HFFc6 (cell line): ENCODE measurements around the gene PIGN. TPM values are rescaled to one million over a fixed set of nuclear protein-coding genes. Genes with fewer than 3 reads are reported as not detected.

ENCODE experiments used
- DNase-seq: peaks from one replicate; pipeline ENCODE4 v3.0.0-alpha.2; 2018
- H3K27ac Mint-ChIP-seq: 2 replicates; pipeline ENCODE4 v1.8.0; 2020; ENCODE audit warnings: mild to moderate bottlenecking, mixed read lengths
- H3K27me3 Mint-ChIP-seq: 2 replicates; pipeline ENCODE4 v1.8.0; 2021; ENCODE audit warnings: mild to moderate bottlenecking, moderate library complexity, mixed read lengths; ENCODE audit not compliant: insufficient read depth
- H3K36me3 Mint-ChIP-seq: 2 replicates; pipeline ENCODE4 v1.8.0; 2021; ENCODE audit warnings: low read depth, mixed read lengths
- H3K4me1 Mint-ChIP-seq: 2 replicates; pipeline ENCODE4 v1.8.0; 2020; ENCODE audit warnings: low read depth, mixed read lengths
- H3K4me3 Mint-ChIP-seq: 2 replicates; pipeline ENCODE4 v1.8.0; 2020; ENCODE audit warnings: mild to moderate bottlenecking, moderate library complexity, mixed read lengths
- H3K9me3 Mint-ChIP-seq: 2 replicates; pipeline ENCODE4 v1.8.0; 2020; ENCODE audit warnings: mild to moderate bottlenecking, mixed read lengths
- total RNA-seq, 6 experiments: library from RNA; stranded (reverse); fragmentation: NEBNext Ultra II Directional; extraction: Animal tissue kit (Norgen Biotek cat#: 25700); gene quantifications; 2 replicates in 1 of 6; 3 replicates in 5 of 6; pipeline ENCODE4 v1.2.3, GENCODE V29; 2021
- TF ChIP-seq, protein P1 (sequence below): fragments of 200-600 bp; sonication (generic); IDR thresholded peaks from 2 replicates; pipeline ENCODE4 v1.5.0; 2021; ENCODE audit warnings: antibody characterized with exemption, mild to moderate bottlenecking

Gene PIGN
- total RNA-seq, 6 experiments from 2014 or later = 21.0 to 25.9 (median 24.7) TPM

DNA sequence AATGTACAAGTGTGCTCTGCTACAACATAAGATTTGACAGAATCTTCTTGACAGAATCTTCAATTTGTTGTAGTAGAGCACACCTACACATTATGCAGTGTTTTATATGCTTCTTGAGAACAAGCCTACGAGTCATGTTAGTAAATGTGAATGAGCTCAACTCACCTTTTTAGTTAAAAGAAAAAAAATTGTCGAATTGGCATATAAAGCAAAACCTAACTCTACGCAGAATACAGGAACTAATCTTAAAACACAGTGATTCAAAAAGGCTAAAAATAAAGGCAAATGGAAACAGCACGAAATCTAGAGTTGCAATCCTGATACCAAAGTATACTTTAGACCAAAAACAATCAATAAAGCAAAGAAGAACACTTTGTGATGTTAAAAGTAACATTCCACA is 87.9 kb downstream of the PIGN start:
- H3K27ac Mint-ChIP-seq = no peak overlapping the region
- DNase-seq = no peak
- no peak overlapping the region for H3K4me3 Mint-ChIP-seq
- H3K27me3 Mint-ChIP-seq = no peaks in the 10 kb centered on the region
- peaks cover 21% of the 10 kb centered on the region for H3K36me3 Mint-ChIP-seq
- TF ChIP-seq, protein P1, sequence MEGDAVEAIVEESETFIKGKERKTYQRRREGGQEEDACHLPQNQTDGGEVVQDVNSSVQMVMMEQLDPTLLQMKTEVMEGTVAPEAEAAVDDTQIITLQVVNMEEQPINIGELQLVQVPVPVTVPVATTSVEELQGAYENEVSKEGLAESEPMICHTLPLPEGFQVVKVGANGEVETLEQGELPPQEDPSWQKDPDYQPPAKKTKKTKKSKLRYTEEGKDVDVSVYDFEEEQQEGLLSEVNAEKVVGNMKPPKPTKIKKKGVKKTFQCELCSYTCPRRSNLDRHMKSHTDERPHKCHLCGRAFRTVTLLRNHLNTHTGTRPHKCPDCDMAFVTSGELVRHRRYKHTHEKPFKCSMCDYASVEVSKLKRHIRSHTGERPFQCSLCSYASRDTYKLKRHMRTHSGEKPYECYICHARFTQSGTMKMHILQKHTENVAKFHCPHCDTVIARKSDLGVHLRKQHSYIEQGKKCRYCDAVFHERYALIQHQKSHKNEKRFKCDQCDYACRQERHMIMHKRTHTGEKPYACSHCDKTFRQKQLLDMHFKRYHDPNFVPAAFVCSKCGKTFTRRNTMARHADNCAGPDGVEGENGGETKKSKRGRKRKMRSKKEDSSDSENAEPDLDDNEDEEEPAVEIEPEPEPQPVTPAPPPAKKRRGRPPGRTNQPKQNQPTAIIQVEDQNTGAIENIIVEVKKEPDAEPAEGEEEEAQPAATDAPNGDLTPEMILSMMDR = no peak
- no peaks in the 10 kb centered on the region for H3K4me1 Mint-ChIP-seq
- no peaks in the 10 kb centered on the region for H3K9me3 Mint-ChIP-seq

DNA sequence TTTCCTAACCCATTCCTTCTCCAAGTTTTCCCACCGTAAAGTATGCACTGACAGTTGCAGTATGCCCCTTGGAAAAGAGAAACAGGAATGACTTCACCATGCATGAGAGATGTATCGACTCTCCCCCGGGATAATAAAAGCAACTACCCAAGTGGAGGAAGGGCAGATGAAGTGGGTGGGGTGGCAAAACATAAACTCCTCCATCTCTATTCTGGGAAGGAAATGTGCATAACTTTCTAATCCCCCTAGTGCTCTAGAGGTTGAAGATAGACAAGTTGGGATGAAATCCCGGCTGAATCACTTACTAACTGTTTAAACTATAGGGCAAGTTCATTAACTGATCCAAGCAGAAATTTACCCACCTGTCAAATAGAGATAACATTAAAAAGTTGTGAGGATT is 89.2 kb downstream of the PIGN start:
- TF ChIP-seq, protein P1 = no peak
- peaks cover 21% of the 10 kb centered on the region for H3K36me3 Mint-ChIP-seq
- H3K27ac Mint-ChIP-seq = no peak overlapping the region
- H3K9me3 Mint-ChIP-seq = no peaks in the 10 kb centered on the region
- H3K4me3 Mint-ChIP-seq = no peak overlapping the region
- no peaks in the 10 kb centered on the region for H3K27me3 Mint-ChIP-seq
- no peak for DNase-seq
- H3K4me1 Mint-ChIP-seq = no peaks in the 10 kb centered on the region

GRCh38 chr18:62091487-62092120 is 95.3 kb downstream of the PIGN start:
- Mint-ChIP-seq H3K4me3 (no peak overlapping the region), H3K27ac (no peak overlapping the region), H3K4me1 (no peaks in the 10 kb centered on the region), H3K27me3 (no peaks in the 10 kb centered on the region), H3K36me3 (peaks cover 8% of the 10 kb centered on the region), H3K9me3 (no peaks in the 10 kb centered on the region)
- DNase-seq = no peak
- TF ChIP-seq, protein P1 = no peak

- TF ChIP-seq, protein P1 = no peak
- Mint-ChIP-seq H3K9me3 (no peaks in the 10 kb centered on the region), H3K4me1 (no peaks in the 10 kb centered on the region), H3K4me3 (no peak overlapping the region), H3K36me3 (peaks cover 9% of the 10 kb centered on the region), H3K27me3 (no peaks in the 10 kb centered on the region), H3K27ac (no peak overlapping the region)
- no peak for DNase-seq
These were observed 97.7 kb downstream of the PIGN start for GRCh38 chr18:62089174-62089573.

- TF ChIP-seq, protein P1 = no peak
- Mint-ChIP-seq H3K4me3 (no peak overlapping the region), H3K36me3 (peaks cover 9% of the 10 kb centered on the region), H3K27ac (no peak overlapping the region), H3K27me3 (no peaks in the 10 kb centered on the region), H3K9me3 (no peaks in the 10 kb centered on the region), H3K4me1 (no peaks in the 10 kb centered on the region)
- DNase-seq = no peak
These were observed 98.7 kb downstream of the PIGN start for GRCh38 chr18:62088156-62088555.
